Endodermal cell (in vitro differentiated cells): ENCODE results near the gene RINL. TPM values are rescaled to one million over a fixed set of nuclear protein-coding genes. Genes with fewer than 3 reads are reported as not detected.
A peak's percentile ranks its signal among the peaks of the same experiment; 100 is the strongest.
"Not testable (repeated sequence)": the region's sequence is repeated elsewhere in the genome, so short reads cannot be mapped to it uniquely, and the experiment has no call there.

ENCODE experiments used
- DNase-seq: peaks from one replicate; pipeline ENCODE4 v3.0.0-alpha.2; 2017
- H3K27ac ChIP-seq: 2 replicates; pipeline ENCODE4 v1.5.1; 2013; ENCODE audit warnings: mild to moderate bottlenecking, low read depth, low read length, moderate library complexity
- H3K27me3 ChIP-seq: 2 replicates; pipeline ENCODE4 v1.6.1; 2013; ENCODE audit warnings: mild to moderate bottlenecking, low read length, moderate library complexity; ENCODE audit not compliant: insufficient read depth, control insufficient read depth, poor library complexity, severe bottlenecking
- H3K36me3 ChIP-seq: 2 replicates; pipeline ENCODE4 v1.7.0; 2013; ENCODE audit warnings: mild to moderate bottlenecking, low read length, moderate library complexity; ENCODE audit not compliant: control insufficient read depth, insufficient read depth
- H3K4me1 ChIP-seq: one replicate; pipeline ENCODE4 v1.7.0; 2013; ENCODE audit warnings: low read length; ENCODE audit not compliant: control insufficient read depth, insufficient read depth
- H3K4me3 ChIP-seq: 2 replicates; pipeline ENCODE4 v1.5.1; 2013; ENCODE audit warnings: mild to moderate bottlenecking, low read length, moderate library complexity
- H3K9ac ChIP-seq: 2 replicates; pipeline ENCODE4 v1.6.1; 2013; ENCODE audit warnings: mild to moderate bottlenecking, low read length, moderate library complexity; ENCODE audit not compliant: poor library complexity, severe bottlenecking; ENCODE audit errors: extremely low read depth
- H3K9me3 ChIP-seq: 2 replicates; pipeline ENCODE4 v1.6.1; 2013; ENCODE audit warnings: mild to moderate bottlenecking, low read length, moderate library complexity; ENCODE audit not compliant: control insufficient read depth
- H3K27ac Mint-ChIP-seq: 2 replicates; pipeline ENCODE4 v1.8.0; 2020; ENCODE audit warnings: mixed read lengths
- H3K27me3 Mint-ChIP-seq: 2 replicates; pipeline ENCODE4 v1.8.0; 2021; ENCODE audit warnings: mild to moderate bottlenecking, mixed read lengths; ENCODE audit not compliant: insufficient read depth
- H3K36me3 Mint-ChIP-seq: 2 replicates; pipeline ENCODE4 v1.8.0; 2020; ENCODE audit warnings: low read depth, mixed read lengths
- H3K4me1 Mint-ChIP-seq: 2 replicates; pipeline ENCODE4 v1.8.0; 2020; ENCODE audit warnings: mixed read lengths
- H3K4me3 Mint-ChIP-seq: 2 replicates; pipeline ENCODE4 v1.8.0; 2020; ENCODE audit warnings: mild to moderate bottlenecking, moderate library complexity, mixed read lengths
- H3K9me3 Mint-ChIP-seq: 2 replicates; pipeline ENCODE4 v1.8.0; 2020; ENCODE audit warnings: mild to moderate bottlenecking, mixed read lengths
- CTCF ChIP-seq: fragments of 200-600 bp; sonication (generic); conservative IDR thresholded peaks from 2 replicates; pipeline ENCODE4 v1.5.0; 2021; ENCODE audit warnings: antibody characterized with exemption, mild to moderate bottlenecking
- WGBS, 2 experiments: methylation state at CpG; one replicate each; pipeline versions ENCODE4 v1.1.5 to v1.1.7; 2013; ENCODE audit warnings: missing lambda C conversion rate in 2 of 2, mixed read lengths in 1 of 2; ENCODE audit not compliant: insufficient coverage in 1 of 2, insufficient read length in 1 of 2; 5-methylcytosine and 5-hydroxymethylcytosine counted together
- total RNA-seq, 2 donors: library from RNA; stranded (reverse); fragmentation: NEBNext Ultra II Directional in 1 of 2; extraction: Animal tissue kit (Norgen Biotek cat#: 25700) in 1 of 2; gene quantifications; 2 replicates in 1 of 2; 3 replicates in 1 of 2; pipeline ENCODE4 v1.2.1, GENCODE V29; 2021

Gene RINL
- total RNA-seq, 2 donors from 2014 or later, result 4.8 to 6.7 TPM

GRCh38 chr19:38833092-38833425 lies 45.0 kb downstream of the RINL start:
- H3K4me1 Mint-ChIP-seq, result peaks cover 6% of the 10 kb centered on the region
- no peak overlapping the region for H3K4me3 ChIP-seq
- H3K27me3 ChIP-seq, result no peaks in the 10 kb centered on the region
- H3K9ac ChIP-seq, result no peak overlapping the region
- 90 to 97% methylated on average over 5 to 7 of the region's 7 CpGs for WGBS, 2 experiments
- H3K36me3 Mint-ChIP-seq, result peaks cover 45% of the 10 kb centered on the region
- no peak for DNase-seq
- H3K27ac Mint-ChIP-seq, result peak overlapping the region; percentile 72
- H3K4me3 Mint-ChIP-seq, result no peak overlapping the region
- H3K9me3 ChIP-seq, result no peaks in the 10 kb centered on the region
- no peaks in the 10 kb centered on the region for H3K9me3 Mint-ChIP-seq
- peak overlapping the region; percentile 49 for H3K27ac ChIP-seq
- H3K36me3 ChIP-seq, result peaks cover 35% of the 10 kb centered on the region
- H3K4me1 ChIP-seq, result no peaks in the 10 kb centered on the region
- no peak for TF ChIP-seq CTCF
- H3K27me3 Mint-ChIP-seq, result no peaks in the 10 kb centered on the region

GRCh38 chr19:38831142-38831605 lies 46.9 kb downstream of the RINL start:
- Histone ChIP-seq H3K36me3 (peaks cover 26% of the 10 kb centered on the region), H3K9ac (peak overlapping the region; percentile 73), H3K4me3 (peak overlapping the region; percentile 95), H3K4me1 (no peaks in the 10 kb centered on the region), H3K27ac (peak overlapping the region; percentile 58), H3K27me3 (no peaks in the 10 kb centered on the region), H3K9me3 (no peaks in the 10 kb centered on the region)
- DNase-seq, result peak; percentile 74
- WGBS, 2 experiments, result 10 to 17% methylated on average over 9 to 16 of the region's 16 CpGs
- peak overlapping the region; percentile 95 for H3K27ac Mint-ChIP-seq
- H3K36me3 Mint-ChIP-seq, result peaks cover 40% of the 10 kb centered on the region
- no peaks in the 10 kb centered on the region for H3K9me3 Mint-ChIP-seq
- no peak for TF ChIP-seq CTCF
- no peaks in the 10 kb centered on the region for H3K27me3 Mint-ChIP-seq
- peaks cover 6% of the 10 kb centered on the region for H3K4me1 Mint-ChIP-seq
- peak overlapping the region; percentile 79 for H3K4me3 Mint-ChIP-seq

GRCh38 chr19:38830039-38830733 lies 47.9 kb downstream of the RINL start:
- 97 to 100% methylated on average over 3 to 4 of the region's 4 CpGs for WGBS, 2 experiments
- Mint-ChIP-seq H3K4me3 (peak overlapping the region; percentile 79), H3K36me3 (peaks cover 37% of the 10 kb centered on the region), H3K9me3 (no peaks in the 10 kb centered on the region), H3K27ac (no peak overlapping the region), H3K4me1 (peaks cover 11% of the 10 kb centered on the region), H3K27me3 (no peaks in the 10 kb centered on the region)
- Histone ChIP-seq H3K27ac (no peak overlapping the region), H3K4me3 (no peak overlapping the region), H3K9ac (no peak overlapping the region), H3K36me3 (peaks cover 17% of the 10 kb centered on the region), H3K9me3 (no peaks in the 10 kb centered on the region), H3K27me3 (no peaks in the 10 kb centered on the region), H3K4me1 (no peaks in the 10 kb centered on the region)
- no peak for DNase-seq
- no peak for TF ChIP-seq CTCF

- peaks cover 17% of the 10 kb centered on the region for H3K36me3 ChIP-seq
- Mint-ChIP-seq H3K36me3 (peaks cover 34% of the 10 kb centered on the region), H3K4me1 (peaks cover 21% of the 10 kb centered on the region)
- not testable (repeated sequence) for DNase-seq, H3K4me1 ChIP-seq, H3K4me3 ChIP-seq, H3K27me3 ChIP-seq, H3K9me3 Mint-ChIP-seq, H3K27ac ChIP-seq, H3K4me3 Mint-ChIP-seq, H3K27ac Mint-ChIP-seq, H3K9me3 ChIP-seq, H3K9ac ChIP-seq, H3K27me3 Mint-ChIP-seq
- WGBS, 2 experiments, result 95 to 100% methylated on average over 2 to 6 of the region's 7 CpGs
Observed at GRCh38 chr19:38829203-38829602, 48.9 kb downstream of the RINL start.
